ENCODE data around the gene PDE10A. TPM values are rescaled to one million over a fixed set of nuclear protein-coding genes. Genes with fewer than 3 reads are reported as not detected.

Gene PDE10A
- total RNA-seq, 1 experiment from 2014 or later: 0.31 TPM

DNA sequence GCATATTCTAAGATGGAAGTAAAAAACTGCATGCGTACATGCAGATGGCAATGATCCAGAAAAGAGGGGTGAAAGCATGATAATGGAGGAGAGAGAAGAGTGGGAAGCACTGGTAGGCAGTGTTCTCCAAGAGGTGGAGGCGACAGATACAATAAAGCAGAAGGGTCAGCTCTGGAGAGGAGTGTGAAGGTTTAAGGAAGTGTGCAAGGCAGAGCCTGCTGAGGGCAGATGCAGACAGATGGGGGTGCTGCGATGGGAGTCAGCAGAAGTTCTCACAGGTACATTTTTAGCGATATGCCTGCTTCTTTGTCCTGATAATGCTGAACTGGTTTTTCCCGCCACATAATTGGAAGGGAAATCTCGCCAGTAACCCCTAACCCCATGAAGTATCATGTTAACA, 272.6 kb downstream of the PDE10A start:
- H2BK12ac ChIP-seq (ENCODE audit: insufficient read length, low read depth, low read length): no peak overlapping the region
- H4K8ac ChIP-seq (replicated peaks; ENCODE audit: insufficient read length, low read depth, low read length): no peak overlapping the region
- H3K27me3 ChIP-seq (ENCODE audit: insufficient read depth, low read length): no peaks in the 10 kb centered on the region
- H3K79me1 ChIP-seq (ENCODE audit: insufficient read depth, low read depth, low read length, poor library complexity, severe bottlenecking): no peaks in the 10 kb centered on the region
- no peaks in the 10 kb centered on the region for H3K79me2 ChIP-seq (ENCODE audit: insufficient read depth, low read length)
- no peak overlapping the region for H3K9ac ChIP-seq (ENCODE audit: extremely low read depth, insufficient read length, low read length)
- H3K27ac ChIP-seq (ENCODE audit: insufficient read length, low read depth, low read length): no peak overlapping the region
- no peak overlapping the region for H3K23ac ChIP-seq (ENCODE audit: insufficient read length, low read depth, low read length)
- no peak overlapping the region for H2BK120ac ChIP-seq (ENCODE audit: low read depth, low read length, poor library complexity, severe bottlenecking)
- H4K20me1 ChIP-seq (ENCODE audit: control insufficient read depth, insufficient read depth, insufficient read length): no peaks in the 10 kb centered on the region
- H3K56ac ChIP-seq (ENCODE audit: insufficient read length, low read depth, low read length): no peak overlapping the region
- no peaks in the 10 kb centered on the region for H3K36me3 Mint-ChIP-seq (ENCODE audit: insufficient read depth in 1 of 3, low read depth in 3 of 3)
- no CpG with 5 or more reads among the region's 6 CpGs for WGBS (ENCODE audit: extremely low coverage, insufficient read length, low lambda C conversion rate)
- peaks cover 0 to 2% of the 10 kb centered on the region in 2 experiments; a peak in 3 of 5 replicates for H3K9me3 Mint-ChIP-seq
- no peak overlapping the region for H2AK5ac ChIP-seq (ENCODE audit: insufficient read length, low read length)
- H3K4ac ChIP-seq (ENCODE audit: low read depth, low read length): no peak overlapping the region
- H2BK20ac ChIP-seq (ENCODE audit: low read depth, low read length, poor library complexity, severe bottlenecking): no peak overlapping the region
- H2BK15ac ChIP-seq (ENCODE audit: low read depth, low read length): no peak overlapping the region
- no peak overlapping the region for H3K27ac Mint-ChIP-seq
- peaks cover 0 to 4% of the 10 kb centered on the region in 2 experiments; a peak in 2 of 4 replicates for H3K4me1 Mint-ChIP-seq
- no peak overlapping the region for H2BK5ac ChIP-seq (ENCODE audit: insufficient read length, low read length)
- H2AFZ ChIP-seq (ENCODE audit: low read length): no peak overlapping the region
- no peak overlapping the region for H3K4me3 Mint-ChIP-seq
- DNase-seq: peak; percentile 30
- no peaks in the 10 kb centered on the region for H3K23me2 ChIP-seq (ENCODE audit: insufficient read length, low read depth, low read length, poor library complexity, severe bottlenecking)
- TF ChIP-seq, protein P1, sequence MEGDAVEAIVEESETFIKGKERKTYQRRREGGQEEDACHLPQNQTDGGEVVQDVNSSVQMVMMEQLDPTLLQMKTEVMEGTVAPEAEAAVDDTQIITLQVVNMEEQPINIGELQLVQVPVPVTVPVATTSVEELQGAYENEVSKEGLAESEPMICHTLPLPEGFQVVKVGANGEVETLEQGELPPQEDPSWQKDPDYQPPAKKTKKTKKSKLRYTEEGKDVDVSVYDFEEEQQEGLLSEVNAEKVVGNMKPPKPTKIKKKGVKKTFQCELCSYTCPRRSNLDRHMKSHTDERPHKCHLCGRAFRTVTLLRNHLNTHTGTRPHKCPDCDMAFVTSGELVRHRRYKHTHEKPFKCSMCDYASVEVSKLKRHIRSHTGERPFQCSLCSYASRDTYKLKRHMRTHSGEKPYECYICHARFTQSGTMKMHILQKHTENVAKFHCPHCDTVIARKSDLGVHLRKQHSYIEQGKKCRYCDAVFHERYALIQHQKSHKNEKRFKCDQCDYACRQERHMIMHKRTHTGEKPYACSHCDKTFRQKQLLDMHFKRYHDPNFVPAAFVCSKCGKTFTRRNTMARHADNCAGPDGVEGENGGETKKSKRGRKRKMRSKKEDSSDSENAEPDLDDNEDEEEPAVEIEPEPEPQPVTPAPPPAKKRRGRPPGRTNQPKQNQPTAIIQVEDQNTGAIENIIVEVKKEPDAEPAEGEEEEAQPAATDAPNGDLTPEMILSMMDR (conservative IDR thresholded peaks at IDR 0.05): no peak
- no peak overlapping the region for H3K4me2 ChIP-seq (ENCODE audit: insufficient read depth, insufficient read length, low read length)
- no peak overlapping the region for H4K5ac ChIP-seq (ENCODE audit: insufficient read length, low read depth, low read length)
- no peak overlapping the region for H4K91ac ChIP-seq (ENCODE audit: insufficient read length, low read depth, low read length)
- H3K4me1 ChIP-seq (ENCODE audit: insufficient read depth, low read length): no peaks in the 10 kb centered on the region
- H3K27me3 Mint-ChIP-seq (ENCODE audit: low read depth): no peaks in the 10 kb centered on the region
- no peak overlapping the region for H3T11ph ChIP-seq (ENCODE audit: low read length)
- no peak overlapping the region for H3K14ac ChIP-seq (ENCODE audit: insufficient read depth, low read length)
- H3K9me3 ChIP-seq (ENCODE audit: control insufficient read depth, low read depth, low read length): no peaks in the 10 kb centered on the region
- H3K18ac ChIP-seq (ENCODE audit: insufficient read length, low read depth, low read length): no peak overlapping the region

All from H9 (cell line).